ENCODE data around the gene CCDC157.
A peak's percentile ranks its signal among the peaks of the same experiment; 100 is the strongest.
"Not testable (repeated sequence)": the region's sequence is repeated elsewhere in the genome, so short reads cannot be mapped to it uniquely, and the experiment has no call there.

Gene CCDC157

GRCh38 chr22:30326255-30326705 lies 30.5 kb upstream of the CCDC157 start:
- no peak for DNase-seq

- DNase-seq = peak; percentile 58
These were observed 30.0 kb upstream of the CCDC157 start, which contains the start of gene TBC1D10A for GRCh38 chr22:30326706-30327362. Gene TBC1D10A, minus strand, starts transcription at chr22:30326941. Its CDS starts 60 bp downstream, at chr22:30326881.

- DNase-seq = no peak
These were observed 28.9 kb upstream of the CCDC157 start for GRCh38 chr22:30327864-30328345.

GRCh38 chr22:30328466-30329049 lies 28.2 kb upstream of the CCDC157 start:
- DNase-seq = no peak

- no peak for DNase-seq
These were observed 24.3 kb upstream of the CCDC157 start for GRCh38 chr22:30332551-30332950.

GRCh38 chr22:30332994-30333706 lies 23.7 kb upstream of the CCDC157 start:
- no peak for DNase-seq

DNA sequence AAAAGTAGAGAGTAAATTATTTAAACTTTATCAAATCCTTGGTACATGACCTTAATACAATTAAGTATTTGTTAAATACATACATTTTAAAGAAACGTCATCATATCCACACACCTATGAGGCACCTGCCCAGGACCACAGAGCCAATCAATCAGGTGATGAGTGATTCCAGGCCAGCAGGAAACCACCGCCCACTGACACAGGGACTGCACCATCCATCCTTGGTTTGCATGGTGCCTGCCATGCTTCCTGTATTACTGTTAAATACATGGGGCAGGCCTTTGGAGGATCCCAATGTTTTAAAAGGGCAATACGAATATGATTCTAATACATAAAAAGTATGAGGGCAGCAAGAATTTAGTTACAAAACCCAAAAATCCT lies 23.1 kb upstream of the CCDC157 start:
- DNase-seq = no peak

- no peak for DNase-seq
These were observed 22.2 kb upstream of the CCDC157 start for GRCh38 chr22:30334646-30335045.

DNA sequence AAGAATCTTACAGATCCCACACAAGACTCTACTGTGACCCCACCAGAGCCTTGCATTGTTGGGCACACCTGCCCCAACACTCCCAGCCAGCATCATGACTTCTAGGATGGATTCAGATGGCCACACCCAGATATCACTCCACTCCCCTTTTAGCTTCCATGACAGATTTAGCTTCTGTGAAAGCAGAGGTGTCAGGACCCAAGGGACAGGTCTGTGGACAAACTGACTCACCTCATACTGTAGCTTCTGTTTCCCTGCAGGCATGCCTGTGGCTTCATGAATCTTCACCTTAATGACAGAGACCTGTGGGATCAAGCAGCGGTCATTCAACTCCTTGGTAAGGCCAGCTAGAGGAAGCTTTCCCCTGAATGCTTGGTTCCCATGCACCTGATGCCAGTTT lies 21.6 kb upstream of the CCDC157 start:
- no peak for DNase-seq

GRCh38 chr22:30336752-30337460 lies 19.9 kb upstream of the CCDC157 start:
- DNase-seq = no peak

DNA sequence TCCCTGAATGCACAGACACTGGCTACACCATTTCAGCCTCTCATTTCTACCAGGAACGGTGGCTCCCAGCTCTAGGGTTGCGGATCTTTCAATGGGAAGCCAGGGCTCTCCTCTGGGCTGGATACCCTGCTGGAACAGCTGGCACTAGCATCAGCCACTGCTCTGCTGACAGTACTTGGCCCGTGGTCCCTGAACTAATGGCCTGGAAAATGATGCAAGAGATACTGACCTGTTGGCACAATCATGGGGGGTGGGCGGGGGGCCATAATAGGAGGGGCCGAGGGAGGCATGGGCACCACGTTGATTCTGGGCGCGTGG lies 19.4 kb upstream of the CCDC157 start:
- DNase-seq = no peak

- DNase-seq = not testable (repeated sequence)
These were observed 18.5 kb upstream of the CCDC157 start for GRCh38 chr22:30338341-30338740.

GRCh38 chr22:30338802-30339201 lies 18.0 kb upstream of the CCDC157 start:
- DNase-seq = no peak

GRCh38 chr22:30340911-30341685 lies 15.7 kb upstream of the CCDC157 start:
- no peak for DNase-seq

GRCh38 chr22:30344447-30345200 lies 12.2 kb upstream of the CCDC157 start:
- DNase-seq = no peak

- DNase-seq = no peak
These were observed 9.4 kb upstream of the CCDC157 start for GRCh38 chr22:30347255-30347892.

DNA sequence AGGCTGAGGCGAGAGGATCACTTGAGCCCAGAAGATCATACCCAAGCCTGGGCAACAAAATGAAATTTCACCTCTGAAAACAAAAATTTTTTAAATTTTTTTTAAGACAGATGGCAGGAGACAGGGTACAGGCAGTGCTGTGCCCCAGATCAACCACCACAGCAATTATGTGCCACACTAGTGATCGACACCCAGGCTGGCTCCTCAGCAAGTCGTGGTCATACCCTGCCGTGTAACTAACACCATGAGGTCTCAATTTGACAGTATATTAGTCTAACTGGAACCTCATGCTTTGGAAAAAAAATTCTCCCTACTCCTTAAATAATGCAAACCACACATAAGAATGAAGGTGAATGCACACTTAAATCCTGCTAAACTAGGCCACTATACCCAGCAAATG lies 8.4 kb upstream of the CCDC157 start:
- no peak for DNase-seq

GRCh38 chr22:30348809-30349208 lies 8.0 kb upstream of the CCDC157 start:
- no peak for DNase-seq

GRCh38 chr22:30351226-30351625 lies 5.6 kb upstream of the CCDC157 start:
- DNase-seq = no peak

DNA sequence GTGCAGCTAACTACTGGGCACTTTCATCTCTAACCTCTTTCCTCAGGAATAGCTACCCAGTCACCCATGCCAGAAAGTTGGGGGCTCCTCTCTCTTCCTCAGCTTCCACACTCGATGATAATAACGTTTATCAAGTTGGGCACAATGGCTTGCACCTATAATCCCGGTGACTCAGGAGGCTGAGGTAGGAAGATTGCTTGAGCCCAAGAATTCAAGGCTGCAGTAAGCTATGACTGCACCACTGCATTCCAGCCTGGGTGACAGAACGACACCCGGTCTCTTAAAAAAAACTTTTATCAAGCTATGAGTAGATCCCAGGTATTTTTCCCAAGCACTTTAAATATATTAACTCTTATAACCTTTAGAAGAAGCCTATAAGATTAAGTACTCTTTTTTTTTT lies 2.2 kb upstream of the CCDC157 start:
- DNase-seq = no peak

- DNase-seq = no peak
These were observed 396 bp downstream of the CCDC157 start for GRCh38 chr22:30357236-30357570.
